HEK293T (cell line): ENCODE results near the gene MEF2D.

Source experiments
- BHLHE40 ChIP-seq: fragments of 450-650 bp; IDR thresholded peaks from 2 replicates; pipeline ENCODE4 v1.6.1; 2016; ENCODE audit warnings: mild to moderate bottlenecking, moderate library complexity, borderline replicate concordance
- CTBP1 ChIP-seq: fragments of 450-650 bp; IDR thresholded peaks from 2 replicates; pipeline ENCODE4 v1.6.1; 2016; ENCODE audit warnings: borderline replicate concordance
- ELF4 ChIP-seq: fragments of 450-650 bp; IDR thresholded peaks from 2 replicates; pipeline ENCODE4 v1.6.1; 2017; ENCODE audit warnings: antibody characterized with exemption
- FOXA1 ChIP-seq: fragments of 450-650 bp; IDR thresholded peaks from 2 replicates; pipeline ENCODE4 v1.6.1; 2016; ENCODE audit warnings: mild to moderate bottlenecking
- FOXK2 ChIP-seq: fragments of 450-650 bp; IDR thresholded peaks from 2 replicates; pipeline ENCODE4 v1.6.1; 2016; ENCODE audit warnings: mild to moderate bottlenecking
- FOXM1 ChIP-seq: fragments of 450-650 bp; IDR thresholded peaks from 2 replicates; pipeline ENCODE4 v1.6.1; 2017; ENCODE audit warnings: mild to moderate bottlenecking, borderline replicate concordance
- HDGF ChIP-seq: fragments of 450-650 bp; IDR thresholded peaks from 2 replicates; pipeline ENCODE4 v1.6.1; 2017; ENCODE audit warnings: antibody characterized with exemption, borderline replicate concordance
- L3MBTL2 ChIP-seq: fragments of 450-650 bp; conservative IDR thresholded peaks from 2 replicates; pipeline ENCODE4 v1.6.1; 2016; ENCODE audit warnings: mild to moderate bottlenecking
- PKNOX1 ChIP-seq: fragments of 450-650 bp; IDR thresholded peaks from 2 replicates; pipeline ENCODE4 v1.6.1; 2016
- SP1 ChIP-seq: fragments of 450-650 bp; IDR thresholded peaks from 2 replicates; pipeline ENCODE4 v1.6.1; 2017
- TARDBP ChIP-seq: fragments of 450-650 bp; IDR thresholded peaks from 2 replicates; pipeline ENCODE4 v1.6.1; 2016
- ZNF384 ChIP-seq: fragments of 450-650 bp; IDR thresholded peaks from 2 replicates; pipeline ENCODE4 v1.6.1; 2016

DNA sequence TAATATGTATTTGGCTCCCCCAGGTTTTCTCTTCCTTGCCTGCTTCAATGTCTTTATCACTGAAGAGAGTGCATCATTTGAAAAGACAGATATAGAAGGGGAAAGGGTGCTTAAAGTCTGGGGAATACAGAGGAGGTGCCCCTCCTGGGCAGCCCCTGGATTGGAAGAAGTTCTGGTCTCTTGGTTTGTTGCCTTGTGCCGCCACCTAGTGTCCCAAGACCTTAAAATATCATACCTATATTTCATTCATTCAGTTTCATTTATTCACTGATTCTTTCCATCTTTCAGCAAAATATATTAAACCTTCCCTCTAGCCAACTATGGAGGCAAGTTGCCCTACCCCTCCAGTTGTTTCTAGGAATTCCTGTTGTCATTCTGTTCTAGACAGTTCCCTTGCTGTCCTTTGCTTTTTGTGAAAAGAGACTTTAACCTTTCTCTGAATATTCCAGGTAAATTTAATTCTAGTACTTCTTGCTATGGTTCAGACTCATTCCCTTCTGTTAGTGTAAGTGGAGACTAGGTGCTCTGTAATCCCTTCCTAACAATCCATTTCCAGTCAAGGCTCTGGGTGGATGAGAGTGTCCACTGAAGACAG, 56.1 kb downstream of the MEF2D start:
- TF ChIP-seq ZNF384 (no peak), FOXA1 (no peak), HDGF (no peak), TARDBP (no peak), PKNOX1 (no peak), FOXK2 (no peak), L3MBTL2 (no peak), FOXM1 (no peak), BHLHE40 (no peak), SP1 (no peak), ELF4 (no peak), CTBP1 (no peak)
